Stimulated activated CD4-positive, alpha-beta T cell treated with anti-CD3 and anti-CD28 coated beads, Interleukin-4, amount 100 ng/mL, for 4 hours (primary cell): ENCODE measurements around the gene TMEM240.
"Not testable (repeated sequence)": the region's sequence is repeated elsewhere in the genome, so short reads cannot be mapped to it uniquely, and the experiment has no call there.

Source experiments
- DNase-seq, 2 experiments: peaks; one replicate each; pipeline ENCODE4 v3.0.0-alpha.2; 2020

TMEM240 gene

DNA sequence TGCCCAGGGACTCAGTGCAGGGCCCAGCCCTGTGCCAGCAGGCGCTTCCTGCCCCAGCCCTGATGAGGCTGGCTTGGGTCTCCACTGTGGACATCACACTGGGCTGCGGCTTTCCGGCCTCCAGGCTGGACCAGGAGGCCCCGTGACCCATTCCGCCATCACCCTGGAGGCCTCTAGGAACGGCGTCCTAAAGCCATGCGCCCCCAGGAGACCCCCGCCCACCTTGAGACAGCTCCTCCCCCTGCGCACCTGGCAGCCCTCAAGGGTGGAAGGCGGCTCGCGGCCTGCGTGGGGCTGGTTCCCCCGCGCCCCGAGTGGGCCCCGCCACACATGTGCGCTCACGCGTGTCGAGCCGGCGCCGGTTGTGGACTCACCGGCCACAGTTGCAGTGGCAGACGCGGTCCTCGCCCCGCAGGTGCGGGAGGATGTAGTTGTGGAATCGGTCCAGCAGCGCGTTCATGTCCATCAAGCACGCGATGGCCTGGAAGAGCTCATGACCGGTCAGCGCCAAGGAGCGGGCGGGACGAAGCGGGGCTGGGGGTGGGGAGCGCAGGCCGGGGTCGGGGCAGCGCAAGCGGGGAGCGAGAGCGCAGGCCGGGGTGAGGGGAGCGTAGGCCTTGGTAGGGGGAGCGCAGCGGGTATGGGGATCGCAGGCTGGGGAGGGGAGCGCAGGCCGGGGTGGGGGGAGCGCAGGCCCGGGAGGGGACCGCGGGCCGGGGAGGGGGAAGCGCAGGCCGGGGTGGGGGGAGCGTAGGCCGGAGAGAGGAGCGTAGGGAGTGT, 924 bp downstream of the TMEM240 start:
- no peak for DNase-seq

DNA sequence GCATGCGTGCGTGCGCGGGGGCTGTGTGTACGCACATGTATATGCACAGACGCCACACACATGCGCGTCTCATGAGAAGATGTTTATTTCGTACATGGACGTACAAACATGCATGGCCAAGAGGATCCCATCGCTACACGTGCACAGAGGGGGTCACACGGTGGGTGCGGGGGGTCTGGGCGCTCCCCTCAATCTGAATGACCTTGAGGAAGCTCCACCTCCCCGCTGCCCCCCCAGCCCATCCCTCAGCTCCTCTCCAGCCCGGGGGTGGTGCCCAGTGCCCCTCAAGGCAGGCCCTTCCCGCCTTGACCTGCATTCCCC, 1.5 kb downstream of the TMEM240 start:
- DNase-seq = no peak

DNA sequence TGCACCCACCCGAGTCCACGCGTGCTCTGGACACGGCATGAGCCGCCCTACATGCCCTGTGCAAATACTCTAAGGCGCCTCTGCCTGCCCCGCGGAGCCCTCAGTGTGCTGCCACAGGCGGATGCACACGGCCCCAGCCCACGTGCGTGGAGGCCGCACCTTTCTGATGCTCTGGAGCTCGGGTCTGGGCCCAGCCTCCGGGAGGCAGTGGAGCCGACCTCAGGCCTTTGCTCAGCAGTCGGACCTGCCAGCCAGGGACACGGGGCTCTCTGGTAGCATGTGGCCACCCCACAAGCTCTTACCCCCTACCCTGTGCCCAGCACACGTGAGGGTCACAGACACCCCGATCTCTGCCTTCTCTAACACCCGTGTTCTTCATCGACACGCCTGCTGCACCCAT, 2.1 kb downstream of the TMEM240 start:
- DNase-seq = no peak

DNA sequence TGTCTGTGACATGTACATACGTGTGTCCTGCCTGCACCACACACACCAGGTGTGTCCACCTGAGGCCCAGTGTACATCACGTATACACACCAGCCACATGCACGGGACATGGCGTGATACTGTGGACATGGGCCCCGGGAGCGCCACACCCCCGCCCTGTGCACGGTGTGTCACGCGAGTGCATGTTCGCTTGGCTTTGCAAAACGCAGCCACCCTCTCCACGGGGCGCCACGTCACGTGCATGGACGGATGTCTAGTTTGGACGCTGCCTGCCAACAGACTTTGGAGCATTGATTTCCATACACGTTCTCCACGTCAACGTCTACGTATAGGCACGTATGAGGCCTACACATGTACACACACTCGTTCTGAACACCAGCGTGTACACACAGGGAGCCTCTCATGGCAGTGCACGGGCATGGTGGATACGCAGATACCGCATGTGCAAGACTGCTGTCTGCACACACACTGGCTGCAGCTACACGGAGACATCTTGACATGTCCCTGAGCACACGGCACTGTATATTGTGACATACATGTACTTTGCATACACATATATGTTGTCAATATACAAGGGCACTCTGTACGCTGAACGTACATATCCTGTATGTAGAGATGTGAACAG, 2.7 kb downstream of the TMEM240 start:
- no peak for DNase-seq

DNA sequence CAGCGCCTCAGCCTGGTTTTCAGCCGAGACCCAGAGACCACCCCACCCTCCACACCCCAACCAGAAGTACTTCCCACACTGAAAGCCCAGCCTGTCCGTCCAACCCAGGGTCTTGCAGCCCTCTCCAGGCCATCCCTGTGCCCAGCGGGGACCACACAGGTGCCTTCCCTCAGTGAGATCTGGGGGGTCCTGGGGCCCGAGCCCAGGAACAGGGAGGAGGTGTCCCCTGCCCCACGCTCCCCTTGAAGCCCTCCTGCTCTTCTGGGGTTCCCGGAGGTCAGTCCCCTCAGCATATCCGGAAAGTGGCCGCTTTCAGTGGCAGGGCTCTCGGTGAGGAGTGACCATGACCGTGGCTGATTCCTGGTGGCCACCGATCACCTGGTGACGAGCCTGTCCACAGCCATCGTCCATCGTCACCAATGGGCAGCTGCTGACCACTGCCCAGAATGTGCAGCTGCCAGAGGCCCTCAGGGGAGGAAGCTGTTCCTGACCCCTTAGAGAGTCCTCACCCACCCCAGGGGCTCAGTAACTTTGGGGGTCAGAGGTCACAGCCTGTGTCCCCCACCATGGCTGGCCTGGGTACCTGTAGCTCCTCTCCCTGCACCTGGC, 3.4 kb downstream of the TMEM240 start:
- DNase-seq = no peak

DNA sequence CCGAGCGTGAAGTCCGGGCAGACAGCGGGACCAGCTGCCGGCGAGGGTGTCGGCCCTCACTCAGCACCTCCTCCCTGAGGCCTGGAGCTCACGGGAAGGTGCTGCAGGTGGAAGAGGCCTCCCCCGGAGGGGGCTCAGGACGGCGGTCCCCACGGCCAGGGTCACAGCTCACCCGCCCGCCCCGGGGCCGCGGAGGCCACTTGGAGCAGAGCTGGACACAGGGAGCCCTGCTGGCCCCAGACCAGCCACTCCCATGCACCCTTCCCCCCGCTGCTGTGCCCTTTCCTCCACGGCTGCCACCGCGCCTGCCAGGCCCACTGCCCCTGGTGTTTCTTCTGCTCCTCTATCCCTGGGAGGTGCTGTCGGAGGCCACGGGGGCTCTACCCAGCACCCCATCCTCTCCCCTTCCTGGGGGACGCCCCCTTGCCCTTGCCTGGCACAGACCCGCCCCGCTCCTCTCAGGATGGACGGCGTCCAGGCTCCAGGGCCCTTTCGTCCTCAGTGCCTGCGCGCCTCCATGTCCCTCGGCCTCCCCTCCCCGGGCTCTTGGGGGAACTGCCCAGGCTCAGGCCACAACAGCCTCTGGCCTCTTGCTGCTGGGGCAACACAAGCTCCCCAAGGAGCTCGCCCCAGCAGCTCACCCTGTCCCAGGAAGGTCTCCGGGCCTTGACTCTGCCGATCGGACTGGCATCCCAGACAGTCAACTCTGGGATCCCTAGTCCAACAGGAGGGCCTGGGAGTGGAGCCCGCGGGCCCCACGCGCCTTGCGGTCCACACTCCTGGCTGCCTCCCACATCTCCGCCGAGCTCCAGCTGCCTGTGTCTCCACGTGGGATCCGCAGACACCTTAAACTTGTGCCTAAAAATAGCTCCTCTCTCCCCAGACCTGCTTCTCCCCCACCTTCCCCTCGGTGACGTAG, 4.1 kb downstream of the TMEM240 start:
- no peak for DNase-seq

DNA sequence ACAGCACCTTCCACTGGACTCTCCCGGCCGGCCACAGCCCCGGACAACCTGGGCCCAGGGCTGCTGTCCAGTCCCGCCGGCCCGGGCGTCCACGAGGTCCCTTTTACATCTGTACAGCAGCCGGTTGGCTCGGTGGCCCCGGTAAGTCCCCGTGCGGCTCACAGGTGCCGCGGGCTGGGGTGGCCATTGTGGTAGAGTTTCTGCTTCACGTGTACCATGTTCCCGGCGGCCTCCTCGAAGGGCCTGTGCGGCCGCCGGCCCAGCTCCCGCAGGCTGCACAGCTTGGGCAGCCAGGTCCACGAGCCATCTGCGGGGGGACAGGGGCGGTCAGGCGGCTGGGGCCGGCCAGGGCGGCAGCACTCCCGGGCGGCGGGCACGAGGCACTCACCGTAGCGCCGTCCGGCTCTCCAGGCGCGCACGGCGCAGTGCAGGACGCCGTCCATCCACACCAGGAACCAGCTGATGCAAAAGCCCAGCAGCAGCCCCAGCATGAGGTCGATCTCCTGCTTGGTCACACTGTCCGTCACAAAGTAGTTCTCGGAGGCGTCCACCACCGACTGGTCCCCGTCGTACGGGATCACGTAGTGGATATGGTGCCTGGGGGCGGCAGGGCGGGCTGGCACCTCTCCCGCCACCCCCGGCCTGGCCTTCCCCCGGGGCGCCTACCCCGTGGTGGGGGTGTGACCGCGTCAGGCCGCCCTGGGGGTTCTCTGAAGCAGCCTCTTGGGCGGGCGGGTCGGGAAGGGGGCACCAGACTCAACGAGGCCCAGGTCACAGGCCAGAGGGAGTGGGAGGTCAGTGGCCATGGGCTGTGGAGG, 5.0 kb downstream of the TMEM240 start:
- no peak for DNase-seq

DNA sequence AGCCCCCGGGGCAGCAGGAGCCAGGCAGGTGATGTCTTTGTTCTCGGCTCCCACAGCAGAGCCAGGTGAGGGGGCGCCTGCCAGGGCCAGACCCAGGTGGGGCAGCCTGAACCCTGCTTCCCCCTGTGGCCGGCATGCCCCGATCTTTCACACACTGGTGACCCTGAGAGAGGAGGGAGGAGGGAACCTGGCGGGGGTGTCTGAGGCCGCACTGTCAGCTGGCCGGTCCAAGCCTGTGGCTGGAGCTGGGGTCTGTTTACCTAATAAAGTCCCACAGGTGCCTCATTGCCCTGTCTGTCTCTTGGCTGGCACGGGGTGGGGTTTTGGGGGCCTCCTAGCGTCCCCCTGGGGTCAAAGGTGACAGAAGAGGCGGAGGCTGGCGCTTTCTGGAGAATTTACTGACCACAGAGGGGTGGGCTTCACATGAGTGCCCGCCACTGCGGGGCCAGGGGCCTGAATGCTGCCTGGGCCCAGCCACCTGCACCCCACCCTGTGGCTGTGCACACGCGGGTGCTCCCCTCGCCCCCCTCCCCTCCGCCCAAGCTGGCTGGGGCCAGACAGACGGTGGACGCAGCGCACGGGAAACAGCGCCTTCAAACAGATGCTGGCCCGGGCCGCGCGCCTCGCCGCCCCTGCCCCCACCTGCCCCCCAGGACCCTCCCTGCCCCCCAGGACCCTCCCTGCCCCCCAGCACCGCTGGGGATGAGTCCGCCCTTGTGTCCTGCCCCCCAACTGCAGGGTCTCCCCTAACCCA, 5.8 kb downstream of the TMEM240 start:
- no peak for DNase-seq

DNA sequence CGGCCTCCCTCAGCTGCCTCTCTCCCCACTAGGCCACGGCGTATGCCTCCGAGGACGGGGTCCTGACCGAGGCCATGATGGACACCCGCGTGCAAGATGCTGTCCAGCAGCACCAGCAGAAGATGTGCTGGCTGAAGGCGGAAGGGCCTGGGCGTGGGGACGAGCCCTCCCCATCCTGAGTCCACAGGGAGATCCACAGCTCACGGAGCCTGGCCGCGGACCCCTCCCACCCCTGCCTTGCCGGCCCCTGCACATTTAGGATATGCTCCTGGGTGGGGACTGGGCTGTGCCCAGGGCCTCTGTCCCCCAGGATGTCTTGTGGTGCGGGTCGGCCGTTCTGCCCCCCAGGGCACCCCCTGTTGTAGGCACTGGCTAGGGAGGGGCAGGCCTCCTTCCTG, 6.5 kb downstream of the TMEM240 start:
- DNase-seq = not testable (repeated sequence)

DNA sequence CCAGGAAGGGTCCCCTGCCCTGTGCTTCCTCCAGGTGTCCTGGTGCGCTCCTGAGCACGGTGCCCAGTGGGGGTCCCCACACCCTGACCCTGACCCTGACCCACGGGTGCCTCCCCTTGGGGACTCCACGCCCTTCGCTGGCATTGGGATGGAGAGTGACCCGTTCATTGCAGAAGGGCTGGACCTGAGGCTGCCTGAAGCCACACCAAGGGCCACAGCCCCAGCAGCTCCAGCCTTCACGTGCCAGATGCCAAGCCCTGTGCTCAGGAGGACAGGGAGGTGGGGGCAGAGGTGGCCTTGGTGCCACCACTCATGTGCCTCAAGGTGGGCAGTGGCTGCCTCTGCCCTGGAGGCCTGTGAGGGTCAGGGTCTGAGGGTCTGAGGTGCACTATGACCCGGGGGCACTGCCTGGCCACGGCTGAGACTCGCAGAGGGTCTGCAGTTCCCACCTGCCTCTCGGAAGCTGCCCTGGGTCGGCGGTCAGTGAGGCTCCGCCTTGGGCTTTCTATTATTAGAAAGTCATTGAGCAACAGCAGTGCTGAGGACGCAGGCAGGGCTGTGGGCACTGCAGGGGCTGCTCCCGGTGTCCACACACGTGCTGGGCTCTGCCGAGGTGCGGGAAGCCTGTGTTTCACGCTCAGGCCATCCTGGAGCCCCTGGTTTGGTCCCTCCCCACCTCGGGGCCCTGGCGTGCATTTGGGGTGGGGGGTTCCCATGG, 7.1 kb downstream of the TMEM240 start:
- not testable (repeated sequence) for DNase-seq

DNA sequence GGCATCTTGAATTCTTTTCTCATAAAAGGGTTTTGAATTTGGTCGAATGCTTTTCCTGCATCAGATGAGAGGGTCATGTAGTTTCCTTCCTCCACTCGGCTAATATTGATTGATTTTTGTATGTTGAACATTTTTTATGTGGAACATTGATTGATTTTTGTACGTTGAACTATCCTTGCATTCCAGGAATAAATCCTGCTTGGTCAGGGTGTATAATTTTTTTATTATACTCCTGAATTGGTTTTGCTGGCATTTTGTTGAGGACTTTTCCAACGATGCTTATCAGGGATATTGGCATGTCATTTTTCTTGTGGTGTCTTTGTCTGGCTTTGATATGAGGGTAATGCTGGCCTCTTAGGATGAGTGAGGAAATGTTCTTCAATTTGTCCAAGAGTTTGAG, 8.5 kb downstream of the TMEM240 start:
- no peak for DNase-seq

DNA sequence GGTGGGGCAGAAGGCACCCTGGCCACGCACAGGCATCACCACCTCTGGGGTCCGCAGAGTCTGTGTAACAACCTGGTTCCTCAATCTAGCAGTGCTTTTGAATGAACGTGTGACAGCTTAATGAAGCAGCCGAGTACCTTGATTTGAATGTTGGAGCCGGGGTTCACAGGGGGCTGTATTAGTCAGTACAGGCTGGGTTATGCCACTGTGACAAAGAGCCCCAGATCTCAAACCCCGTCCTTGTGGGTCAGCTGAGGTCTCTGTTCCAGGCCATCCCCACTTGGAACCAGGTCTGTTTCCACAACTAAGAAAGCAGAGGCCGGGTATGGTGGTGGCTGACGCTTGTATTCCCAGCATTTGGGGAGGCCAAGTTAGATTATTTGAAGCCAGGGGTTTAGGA, 10.5 kb downstream of the TMEM240 start:
- no peak for DNase-seq

DNA sequence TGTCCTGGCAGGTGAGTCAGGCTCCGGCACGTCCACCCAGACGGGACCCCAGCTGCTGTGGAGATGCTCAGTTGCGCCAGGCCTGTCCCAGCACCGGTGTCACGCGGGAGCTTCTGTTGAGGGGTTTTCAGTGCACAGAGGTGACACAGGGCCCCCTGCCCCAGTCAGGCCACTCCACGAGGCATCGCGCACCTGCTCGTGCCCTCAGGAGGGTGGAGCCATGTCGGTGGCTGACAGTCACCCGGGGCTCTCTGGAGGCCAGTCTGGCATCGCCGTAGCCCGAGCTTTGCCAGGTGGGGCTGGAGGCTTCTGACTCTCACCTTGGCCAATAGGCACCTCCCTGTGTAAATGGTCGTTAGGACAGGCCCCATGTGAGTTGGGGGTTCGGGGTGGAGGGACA, 11.1 kb downstream of the TMEM240 start:
- no peak for DNase-seq

DNA sequence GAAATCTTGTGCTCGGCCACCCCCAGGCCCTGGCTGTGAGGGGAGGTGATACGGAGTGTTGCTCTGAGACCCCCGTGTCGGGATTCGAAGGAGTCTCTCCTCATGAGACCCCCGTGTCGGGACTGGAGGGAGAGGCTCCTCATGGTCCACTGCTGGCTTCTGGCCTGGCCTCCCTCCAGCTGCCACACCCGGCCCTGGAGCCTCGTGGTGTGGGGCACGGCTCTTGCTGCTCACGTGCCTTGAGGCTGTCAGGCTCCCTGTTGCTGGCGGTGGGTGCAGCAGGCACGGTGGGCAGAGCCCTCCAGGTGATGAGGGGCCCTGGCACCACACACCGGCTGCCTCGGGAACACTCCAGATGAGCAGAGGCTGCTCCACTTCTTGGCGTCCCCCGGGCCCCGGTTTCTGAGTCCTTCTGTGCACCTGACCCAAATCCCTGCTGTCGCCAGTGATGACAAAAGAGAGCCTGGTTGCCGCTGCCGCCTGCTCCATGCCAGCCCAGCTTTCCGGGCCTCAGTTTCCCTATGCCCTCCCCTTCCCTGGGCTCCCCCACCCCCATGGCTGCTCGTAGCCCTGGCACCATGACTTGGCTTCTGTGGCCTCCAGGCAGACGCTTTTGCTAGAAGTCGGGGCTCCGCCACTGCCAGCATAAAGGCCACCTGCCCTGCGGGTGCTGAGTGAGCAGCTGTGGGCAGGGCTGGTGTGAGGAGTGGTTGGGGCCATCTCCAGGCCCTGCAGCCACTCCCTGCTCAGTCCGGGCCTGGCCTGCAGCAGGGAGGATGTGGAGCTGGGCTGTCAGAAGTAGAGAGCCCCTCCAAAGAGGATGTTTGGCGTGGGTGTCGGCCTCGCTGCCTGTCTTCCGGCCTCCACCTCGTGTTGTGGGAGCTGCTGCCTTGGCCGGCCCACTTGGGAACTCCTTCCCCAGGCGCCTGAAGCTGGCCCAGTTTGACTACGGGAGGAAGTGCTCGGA, 11.8 kb downstream of the TMEM240 start:
- DNase-seq = no peak

DNA sequence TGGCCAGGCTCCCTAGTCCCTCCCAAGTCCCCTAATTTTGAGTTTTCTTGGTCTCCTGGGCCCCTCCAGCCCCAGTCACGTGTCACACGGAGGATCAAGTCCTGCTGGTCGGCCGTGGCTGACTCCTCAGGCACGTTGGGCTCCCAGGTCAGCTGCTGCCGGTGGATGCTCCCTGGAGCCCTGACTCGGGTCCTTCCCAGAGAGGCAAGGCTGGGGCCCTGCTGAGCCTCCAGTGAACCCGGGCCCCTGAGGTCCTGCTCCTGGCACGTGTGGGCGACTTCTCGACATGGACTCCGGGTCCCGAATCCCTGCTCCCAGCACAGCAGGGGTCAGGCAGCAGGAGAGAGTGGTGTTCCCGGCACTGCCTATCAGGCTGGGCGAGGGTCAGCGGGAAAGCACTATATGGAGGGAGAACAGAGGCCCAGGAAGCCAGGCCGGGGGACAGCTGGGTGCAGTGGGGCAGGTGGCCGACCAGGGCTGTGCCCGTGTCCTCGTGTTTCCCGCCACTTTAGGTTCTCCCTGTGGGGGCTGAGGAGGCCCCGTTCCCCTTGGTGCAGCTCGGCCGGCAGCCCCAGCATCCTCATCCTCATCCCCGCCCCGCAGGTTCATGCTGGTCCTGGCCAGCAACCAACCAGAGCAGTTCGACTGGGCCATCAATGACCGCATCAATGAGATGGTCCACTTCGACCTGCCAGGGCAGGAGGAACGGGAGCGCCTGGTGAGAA, 13.2 kb downstream of the TMEM240 start:
- no peak for DNase-seq

DNA sequence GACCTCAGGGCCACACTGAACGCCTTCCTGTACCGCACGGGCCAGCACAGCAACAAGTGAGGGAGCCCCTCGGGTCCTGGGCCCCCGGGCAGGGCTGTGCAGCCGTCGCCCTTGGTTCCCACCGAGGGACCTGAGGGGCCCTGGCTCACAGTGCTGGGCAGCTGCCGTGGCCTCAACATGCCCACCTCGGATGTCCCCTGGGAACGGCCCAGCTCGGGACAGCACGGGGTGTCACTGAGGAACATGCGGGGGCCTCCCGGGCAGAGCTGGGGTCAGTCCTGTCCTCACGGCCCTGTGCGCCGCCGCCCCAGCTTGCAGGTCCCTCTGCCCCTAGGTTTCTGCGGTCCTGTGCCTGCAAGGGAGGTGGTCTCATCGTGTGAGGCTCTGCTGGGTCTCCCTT, 13.9 kb downstream of the TMEM240 start:
- DNase-seq = not testable (repeated sequence)

DNA sequence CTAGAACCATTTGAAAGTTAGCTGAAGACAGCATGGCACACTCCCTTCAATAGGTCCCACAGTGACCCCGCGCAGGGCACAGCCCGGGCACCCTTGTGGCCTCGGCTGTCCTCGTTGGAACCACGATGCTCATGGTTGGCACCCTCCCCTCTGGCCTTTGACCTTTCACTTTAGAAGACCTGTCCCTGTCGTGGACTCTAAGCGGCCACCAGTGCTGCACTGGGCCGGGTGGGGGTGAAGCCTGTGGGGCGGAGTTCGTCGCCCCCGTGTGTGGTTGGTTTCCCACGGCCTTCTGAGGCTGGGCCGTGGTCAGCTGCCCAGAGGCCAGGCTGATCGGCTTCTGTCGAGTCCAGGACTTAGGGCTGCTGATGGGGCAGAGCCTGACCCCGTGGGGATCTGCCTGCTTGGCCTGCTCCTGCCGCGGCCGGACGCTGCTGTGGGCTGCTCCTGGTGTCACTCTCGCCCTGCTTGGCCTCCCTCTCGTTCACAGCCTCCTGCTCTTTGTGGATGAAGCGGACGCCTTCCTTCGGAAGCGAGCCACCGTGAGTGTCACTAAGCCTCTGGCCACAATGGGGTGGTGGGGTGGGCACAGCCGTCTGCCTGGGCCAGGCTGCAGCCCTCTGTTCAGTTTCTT, 15.6 kb downstream of the TMEM240 start:
- not testable (repeated sequence) for DNase-seq

DNA sequence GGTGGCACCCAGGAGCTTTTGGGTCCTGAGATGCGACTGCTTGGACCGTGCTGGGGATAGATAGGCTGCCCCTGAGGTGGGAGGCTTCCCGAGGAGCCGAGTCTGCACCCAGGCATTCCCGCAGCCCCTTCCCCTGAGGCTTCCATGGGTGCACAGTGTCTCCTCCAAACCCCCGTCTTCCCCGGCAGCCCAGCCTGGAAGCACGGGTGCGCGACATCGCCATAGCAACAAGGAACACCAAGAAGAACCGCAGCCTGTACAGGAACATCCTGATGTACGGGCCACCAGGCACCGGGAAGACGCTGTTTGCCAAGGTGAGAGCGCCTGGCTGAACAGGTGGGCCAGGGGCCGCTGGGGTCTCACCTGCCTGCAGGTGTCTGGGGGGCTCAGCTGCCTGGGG, 16.8 kb downstream of the TMEM240 start:
- DNase-seq = not testable (repeated sequence)

DNA sequence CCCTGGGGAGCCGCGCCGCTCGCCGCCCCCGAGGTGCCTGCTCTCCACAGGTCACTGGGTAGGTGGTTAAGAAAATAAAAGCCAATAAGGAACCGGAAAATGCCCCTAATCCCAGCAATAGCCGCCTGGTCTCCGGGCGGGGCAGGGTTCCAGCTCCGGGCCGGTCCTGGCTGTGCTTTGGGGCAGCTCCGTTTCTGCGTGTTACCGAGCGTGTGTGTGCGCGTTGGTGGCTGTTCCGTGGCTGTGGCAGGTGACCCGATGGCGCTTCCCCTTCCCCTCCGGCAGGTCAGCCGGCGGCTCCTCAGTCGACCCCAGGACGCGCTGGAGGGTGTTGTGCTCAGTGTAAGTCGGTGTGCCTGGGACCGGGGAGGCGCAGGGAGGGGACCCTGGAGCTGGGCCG, 17.2 kb downstream of the TMEM240 start:
- DNase-seq = not testable (repeated sequence)
